HAP-1 (cell line): ENCODE data around the gene MEGF6.

Experiments used
- DNase-seq, 2 experiments: peaks; one replicate each; pipeline ENCODE4 v3.0.0-alpha.2; 2016 to 2020; ENCODE audit warnings: low spot score in 2 of 2
- H3K27me3 ChIP-seq: fragments of 250-450 bp; sonication (Bioruptor Pico); 2 replicates; pipeline ENCODE4 v1.5.1; 2020; ENCODE audit warnings: low read depth, mild to moderate bottlenecking, moderate library complexity
- H3K36me3 ChIP-seq: fragments of 250-450 bp; sonication (Bioruptor Pico); replicated peaks from 2 replicates; pipeline ENCODE4 v1.5.1; 2020; ENCODE audit warnings: mild to moderate bottlenecking
- H3K4me1 ChIP-seq: fragments of 250-450 bp; sonication (Bioruptor Pico); 2 replicates; pipeline ENCODE4 v1.5.1; 2020; ENCODE audit warnings: mild to moderate bottlenecking
- H3K4me3 ChIP-seq: fragments of 250-450 bp; sonication (Bioruptor Pico); 2 replicates; pipeline ENCODE4 v1.5.1; 2020; ENCODE audit warnings: mild to moderate bottlenecking, moderate library complexity
- H3K9me3 ChIP-seq: fragments of 250-450 bp; sonication (Bioruptor Pico); 2 replicates; pipeline ENCODE4 v1.5.1; 2020; ENCODE audit warnings: mild to moderate bottlenecking, moderate library complexity
- in situ Hi-C: fragments of 300-500 bp; cut with MboI; formaldehyde crosslinking; loops from 3 replicates; pipeline ENCODE4 v1.14.3; 2020; ENCODE audit warnings: low sequenced_read_pairs, inconsistent platforms, mixed read lengths

Gene MEGF6

DNA sequence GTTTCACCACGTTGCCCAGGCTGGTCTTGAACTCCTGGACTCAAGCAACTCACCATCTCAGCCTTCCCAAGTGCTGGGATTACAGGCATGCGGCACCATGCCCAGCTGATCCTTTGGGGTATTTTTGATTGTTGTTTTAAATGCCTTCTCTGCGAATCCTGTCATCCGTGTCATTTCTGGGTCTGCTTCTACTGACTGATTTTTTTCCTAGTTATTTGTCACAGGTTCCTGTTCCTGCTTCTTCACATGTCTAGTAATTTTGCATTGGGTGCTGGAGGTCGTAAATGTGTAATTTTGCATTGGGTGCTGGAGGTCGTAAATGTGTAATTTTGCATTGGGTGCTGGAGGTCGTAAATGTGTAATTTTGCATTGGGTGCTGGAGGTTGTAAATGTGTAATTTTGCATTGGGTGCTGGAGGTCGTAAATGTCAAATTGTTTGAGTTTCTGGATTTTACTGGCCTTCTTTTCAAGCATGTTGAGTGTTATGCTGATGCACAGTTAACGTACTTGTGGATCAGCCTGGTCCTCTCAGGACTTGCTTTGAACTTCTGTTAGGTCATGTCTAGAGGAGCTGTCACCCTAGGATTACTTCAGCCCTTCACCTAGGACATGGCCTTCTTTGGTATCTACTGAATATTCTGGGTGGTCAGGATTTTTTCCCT lies 161.0 kb downstream of the MEGF6 start:
- no peak for DNase-seq
- in situ Hi-C loops = loop anchor here (5.0 kb wide), 1 partner anchor 172 kb away; no protein-coding TSS in a partner anchor
- Histone ChIP-seq H3K27me3 (peaks cover 9% of the 10 kb centered on the region), H3K4me3 (no peak overlapping the region), H3K36me3 (no peaks in the 10 kb centered on the region), H3K9me3 (peaks cover 3% of the 10 kb centered on the region; the same call in 1 of the 2 replicates), H3K4me1 (peaks cover 3% of the 10 kb centered on the region; the same call in 1 of the 2 replicates)

DNA sequence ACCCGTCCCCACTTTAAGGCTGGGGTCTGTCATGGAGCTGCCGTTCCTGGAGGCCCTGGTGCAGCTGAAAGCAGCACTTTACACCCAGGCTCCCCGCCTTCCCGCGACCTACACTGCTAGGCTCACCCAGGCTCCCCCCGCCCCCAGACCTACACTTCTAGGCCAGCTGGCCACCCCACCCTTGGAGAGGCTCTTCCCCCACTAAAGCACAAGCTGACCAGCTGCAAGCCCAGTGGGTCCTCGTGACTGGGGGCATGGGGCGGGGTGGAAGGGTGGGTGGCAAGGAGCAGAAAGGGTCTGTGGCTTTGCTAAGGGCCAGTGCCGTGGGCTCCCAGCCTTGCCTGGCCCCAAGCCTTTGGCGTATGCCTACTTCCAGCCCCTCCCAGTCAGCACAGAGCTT lies 166.6 kb downstream of the MEGF6 start:
- peaks cover 3% of the 10 kb centered on the region; the same call in 1 of the 2 replicates for H3K9me3 ChIP-seq
- DNase-seq = no peak
- no peak overlapping the region for H3K4me3 ChIP-seq
- no peaks in the 10 kb centered on the region for H3K4me1 ChIP-seq
- in situ Hi-C loops = no loop called here
- no peaks in the 10 kb centered on the region for H3K36me3 ChIP-seq
- peaks cover 40% of the 10 kb centered on the region for H3K27me3 ChIP-seq

- Histone ChIP-seq H3K36me3 (no peaks in the 10 kb centered on the region), H3K4me1 (no peaks in the 10 kb centered on the region), H3K4me3 (no peak overlapping the region), H3K9me3 (peaks cover 3% of the 10 kb centered on the region; the same call in 1 of the 2 replicates), H3K27me3 (peaks cover 36% of the 10 kb centered on the region)
- in situ Hi-C loops = no loop called here
- no peak for DNase-seq
Measured at GRCh38 chr1:3444298-3444697, 167.0 kb downstream of the MEGF6 start.

GRCh38 chr1:3443807-3444206 lies 167.5 kb downstream of the MEGF6 start:
- in situ Hi-C loops = no loop called here

DNA sequence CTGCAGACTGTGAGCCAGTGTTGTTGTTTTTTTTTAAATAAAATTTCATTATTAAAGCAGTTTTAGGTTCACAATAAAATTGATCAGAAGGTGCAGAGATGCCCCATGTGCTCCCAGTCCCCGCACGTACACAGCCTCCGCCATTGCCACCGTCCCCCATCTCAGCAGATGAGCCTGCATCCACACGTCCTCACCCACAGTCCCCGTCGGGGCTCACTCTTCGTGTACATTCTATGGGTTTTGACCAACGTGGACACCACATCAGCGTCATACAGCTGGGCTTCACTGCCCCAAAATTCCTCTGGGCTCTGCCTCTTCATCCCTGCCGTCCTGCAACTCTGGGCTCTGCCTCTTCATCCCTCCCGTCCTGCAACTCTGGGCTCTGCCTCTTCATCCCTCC lies 168.4 kb downstream of the MEGF6 start:
- no peaks in the 10 kb centered on the region for H3K36me3 ChIP-seq
- peaks cover 3% of the 10 kb centered on the region; the same call in 1 of the 2 replicates for H3K9me3 ChIP-seq
- DNase-seq = no peak
- H3K4me1 ChIP-seq = no peaks in the 10 kb centered on the region
- H3K4me3 ChIP-seq = no peak overlapping the region
- peaks cover 37% of the 10 kb centered on the region for H3K27me3 ChIP-seq
- in situ Hi-C loops = no loop called here

More at GRCh38 chr1:3443807-3444206, 167.5 kb downstream of the MEGF6 start:
- H3K4me3 ChIP-seq = no peak overlapping the region
- H3K36me3 ChIP-seq = no peaks in the 10 kb centered on the region
- peaks cover 35% of the 10 kb centered on the region for H3K27me3 ChIP-seq
- no peak for DNase-seq
- no peaks in the 10 kb centered on the region for H3K4me1 ChIP-seq
- peaks cover 3% of the 10 kb centered on the region; the same call in 1 of the 2 replicates for H3K9me3 ChIP-seq

DNA sequence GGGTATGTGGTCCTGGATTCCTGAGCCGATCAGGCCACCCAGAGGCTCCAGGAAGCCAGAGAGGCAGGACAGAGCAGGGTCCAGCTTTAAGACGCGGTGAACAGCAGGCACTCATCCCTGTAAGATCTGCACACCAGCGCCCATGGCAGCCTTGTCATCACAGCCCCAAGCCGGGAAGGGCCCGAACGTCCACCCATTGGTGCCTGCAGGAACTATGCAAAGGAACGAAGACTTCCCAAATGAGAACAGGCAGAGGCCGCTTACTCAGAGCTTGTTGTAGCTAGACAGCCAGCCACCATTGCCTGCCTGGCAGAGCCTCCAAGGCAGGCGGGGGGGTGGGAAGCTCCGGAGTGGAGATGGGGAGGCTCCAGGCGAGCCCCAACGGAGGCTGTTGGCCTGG lies 169.0 kb downstream of the MEGF6 start:
- H3K27me3 ChIP-seq = peaks cover 37% of the 10 kb centered on the region
- DNase-seq = no peak
- H3K4me1 ChIP-seq = no peaks in the 10 kb centered on the region
- in situ Hi-C loops = no loop called here
- peaks cover 3% of the 10 kb centered on the region; the same call in 1 of the 2 replicates for H3K9me3 ChIP-seq
- no peaks in the 10 kb centered on the region for H3K36me3 ChIP-seq
- H3K4me3 ChIP-seq = no peak overlapping the region

- Histone ChIP-seq H3K36me3 (no peaks in the 10 kb centered on the region), H3K4me3 (no peak overlapping the region), H3K9me3 (peaks cover 3% of the 10 kb centered on the region; the same call in 1 of the 2 replicates), H3K27me3 (peaks cover 41% of the 10 kb centered on the region), H3K4me1 (no peaks in the 10 kb centered on the region)
- in situ Hi-C loops = no loop called here
- DNase-seq = no peak
Measured at GRCh38 chr1:3441880-3442279, 169.4 kb downstream of the MEGF6 start.

DNA sequence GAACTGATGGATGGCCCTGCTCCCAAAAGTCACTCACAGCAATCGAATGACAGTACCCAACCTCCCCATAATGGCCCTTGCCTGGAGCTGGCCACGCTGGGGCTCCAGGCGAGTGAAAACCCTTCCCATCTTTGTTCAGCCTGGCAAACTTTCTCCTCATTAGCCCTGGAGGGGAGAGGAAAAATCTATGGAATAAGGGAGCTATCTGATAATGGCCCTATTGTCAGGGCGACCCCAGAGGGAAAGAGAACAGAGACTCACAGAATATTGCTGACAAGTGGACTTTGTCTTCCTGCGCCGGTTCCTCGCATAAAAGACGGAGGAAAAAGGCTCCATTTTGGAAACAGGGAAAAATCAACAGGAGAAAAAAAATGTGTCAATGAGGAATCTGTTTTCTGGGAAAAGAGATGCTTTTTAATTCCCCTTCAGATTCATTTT lies 169.9 kb downstream of the MEGF6 start:
- peaks cover 41% of the 10 kb centered on the region for H3K27me3 ChIP-seq
- in situ Hi-C loops = no loop called here
- H3K4me1 ChIP-seq = no peaks in the 10 kb centered on the region
- H3K36me3 ChIP-seq = no peaks in the 10 kb centered on the region
- peaks cover 3% of the 10 kb centered on the region; the same call in 1 of the 2 replicates for H3K9me3 ChIP-seq
- no peak for DNase-seq
- H3K4me3 ChIP-seq = no peak overlapping the region

DNA sequence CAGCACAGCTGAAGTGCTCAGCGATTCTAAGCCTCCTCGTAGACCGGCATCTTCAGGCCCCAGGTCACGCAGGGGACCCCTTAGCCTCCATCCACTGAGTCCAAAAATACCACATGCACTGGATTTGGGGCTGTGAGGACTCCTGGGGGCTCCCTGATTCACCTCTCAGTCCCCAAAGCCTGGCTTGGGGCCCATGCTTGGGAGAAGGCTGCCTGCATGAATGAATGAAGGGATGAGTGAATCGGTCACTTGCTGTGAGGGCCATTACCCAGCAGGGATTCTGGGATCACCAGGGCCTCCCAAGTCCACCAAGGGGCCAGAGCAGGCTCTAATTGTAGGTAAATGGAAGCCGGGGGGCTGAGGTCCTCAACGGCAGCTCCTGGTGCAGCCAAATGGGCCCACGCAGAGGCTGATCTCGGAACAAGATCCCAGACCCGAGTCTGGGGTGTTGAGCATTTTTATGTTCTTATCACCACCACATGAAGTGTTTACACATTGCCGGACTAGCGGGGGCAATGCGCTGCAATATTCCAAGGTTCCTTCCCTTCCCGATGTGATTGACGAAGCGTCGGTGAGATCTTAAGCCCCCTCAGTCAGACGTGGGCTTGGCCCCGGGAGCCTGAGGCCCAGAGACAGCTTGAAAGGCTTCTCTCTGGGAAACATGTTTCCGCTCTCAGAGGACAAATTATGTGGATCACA lies 170.4 kb downstream of the MEGF6 start:
- H3K9me3 ChIP-seq = no peaks in the 10 kb centered on the region
- no peaks in the 10 kb centered on the region for H3K36me3 ChIP-seq
- peaks cover 45% of the 10 kb centered on the region for H3K27me3 ChIP-seq
- H3K4me3 ChIP-seq = no peak overlapping the region
- in situ Hi-C loops = no loop called here
- DNase-seq = no peak
- H3K4me1 ChIP-seq = no peaks in the 10 kb centered on the region

DNA sequence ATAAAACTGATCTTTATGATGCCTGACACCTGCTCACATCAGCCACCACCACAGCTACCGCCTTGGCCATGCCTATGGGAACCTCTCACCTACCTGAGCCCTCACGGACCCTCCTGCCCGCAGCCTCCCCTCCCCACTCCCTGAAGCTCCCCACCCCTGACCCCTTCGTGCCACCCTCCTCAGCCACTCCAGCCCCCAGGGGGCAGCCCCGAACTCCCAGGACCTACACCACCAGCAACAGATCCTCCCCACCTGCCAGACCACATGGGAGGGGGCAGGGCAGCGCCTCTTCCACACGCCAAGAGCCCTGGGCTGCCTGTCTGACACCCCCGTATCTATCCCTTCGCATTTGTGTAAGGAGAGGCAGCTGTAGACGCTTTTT lies 171.0 kb downstream of the MEGF6 start:
- no peak for DNase-seq
- Histone ChIP-seq H3K9me3 (no peaks in the 10 kb centered on the region), H3K4me1 (no peaks in the 10 kb centered on the region), H3K36me3 (no peaks in the 10 kb centered on the region), H3K27me3 (peaks cover 50% of the 10 kb centered on the region), H3K4me3 (no peak overlapping the region)
- in situ Hi-C loops = no loop called here
